Smooth muscle cell (in vitro differentiated cells): ENCODE results near the gene ZNF280C. TPM values are rescaled to one million over a fixed set of nuclear protein-coding genes. Genes with fewer than 3 reads are reported as not detected.

Experiments
- DNase-seq: peaks from one replicate; lab custom pipeline; 2025; ENCODE audit not compliant: unreplicated experiment; lab: John Stamatoyannopoulos, UW
- H2AFZ ChIP-seq: fragments of 200-600 bp; sonication (generic); 2 replicates; pipeline ENCODE4 v1.6.0; 2016; ENCODE audit warnings: antibody characterized with exemption, low read depth, mild to moderate bottlenecking
- H3F3A ChIP-seq: fragments of 200-600 bp; sonication (generic); 2 replicates; pipeline ENCODE4 v1.6.0; 2017; ENCODE audit warnings: antibody characterized with exemption, low read depth
- H3K27ac ChIP-seq: fragments of 200-600 bp; sonication (generic); 2 replicates; pipeline ENCODE4 v1.5.1; 2016; ENCODE audit warnings: low read depth, mild to moderate bottlenecking
- H3K27me3 ChIP-seq: fragments of 200-600 bp; sonication (generic); 2 replicates; pipeline ENCODE4 v1.6.1; 2016; ENCODE audit warnings: low read depth, mild to moderate bottlenecking
- H3K36me3 ChIP-seq: fragments of 200-600 bp; sonication (generic); 2 replicates; pipeline ENCODE4 v1.5.1; 2016; ENCODE audit warnings: low read depth
- H3K4me1 ChIP-seq: fragments of 200-600 bp; sonication (generic); 2 replicates; pipeline ENCODE4 v1.5.1; 2016; ENCODE audit warnings: low read depth
- H3K4me2 ChIP-seq: fragments of 200-600 bp; sonication (generic); 2 replicates; pipeline ENCODE4 v1.6.0; 2016; ENCODE audit warnings: mild to moderate bottlenecking
- H3K4me3 ChIP-seq: fragments of 200-600 bp; sonication (generic); 2 replicates; pipeline ENCODE4 v1.5.1; 2016; ENCODE audit warnings: mild to moderate bottlenecking
- H3K79me2 ChIP-seq: fragments of 200-600 bp; sonication (generic); 2 replicates; pipeline ENCODE4 v1.6.0; 2016; ENCODE audit warnings: low read depth, mild to moderate bottlenecking
- H3K9ac ChIP-seq: fragments of 200-600 bp; sonication (generic); 2 replicates; pipeline ENCODE4 v1.6.0; 2016; ENCODE audit warnings: low read depth
- H3K9me3 ChIP-seq: fragments of 200-600 bp; sonication (generic); replicated peaks from 2 replicates; pipeline ENCODE4 v1.5.1; 2016; ENCODE audit warnings: low read depth
- H4K20me1 ChIP-seq: fragments of 200-600 bp; sonication (generic); 2 replicates; pipeline ENCODE4 v1.6.0; 2016; ENCODE audit warnings: low read depth
- CTCF ChIP-seq: fragments of 200-600 bp; sonication (generic); IDR thresholded peaks from 2 replicates; pipeline ENCODE4 v1.5.1; 2017; ENCODE audit warnings: borderline replicate concordance, mild to moderate bottlenecking, antibody characterized with exemption; ENCODE audit not compliant: insufficient read depth, poor library complexity, severe bottlenecking
- WGBS: methylation state at CpG from one replicate; pipeline ENCODE4 v1.1.7; 2016; ENCODE audit warnings: low lambda C conversion rate; 5-methylcytosine and 5-hydroxymethylcytosine counted together
- polyA plus RNA-seq: library from polyadenylated mRNA; unstranded; fragments of >200 nt; fragmentation: Nextera tagmentation; extraction: Ambion mirVana; gene quantifications from 2 replicates; pipeline ENCODE4 v1.2.1, GENCODE V29; 2016
- total RNA-seq: library from RNA; depleted of rRNA; stranded (reverse); fragments of >200 nt; gene quantifications from 2 replicates; pipeline ENCODE4 v1.2.3, GENCODE V29; 2014

The ZNF280C gene
- total and polyA plus RNA-seq, 2 experiments from 2014 or later = 1.5 to 7.7 TPM

- Histone ChIP-seq H3K4me2 (no peak overlapping the region), H3K36me3 (no peaks in the 10 kb centered on the region), H3K4me3 (no peak overlapping the region), H4K20me1 (no peaks in the 10 kb centered on the region), H3K4me1 (peaks cover 5% of the 10 kb centered on the region), H3K79me2 (no peaks in the 10 kb centered on the region), H3K27ac (no peak overlapping the region), H3K9me3 (no peaks in the 10 kb centered on the region), H3F3A (no peaks in the 10 kb centered on the region), H3K27me3 (no peaks in the 10 kb centered on the region), H2AFZ (no peak overlapping the region), H3K9ac (no peak overlapping the region)
- no peak for TF ChIP-seq CTCF
- DNase-seq = no peak
Observed at GRCh38 chrX:130176354-130176776, 92.3 kb downstream of the ZNF280C start.

- H3F3A ChIP-seq = no peaks in the 10 kb centered on the region
- peak overlapping the region; percentile 99 for H3K27ac ChIP-seq
- 76% methylated on average over 2 of the region's 2 CpGs for WGBS
- no peaks in the 10 kb centered on the region for H3K79me2 ChIP-seq
- peaks cover 5% of the 10 kb centered on the region for H3K4me1 ChIP-seq
- H3K27me3 ChIP-seq = no peaks in the 10 kb centered on the region
- H3K4me2 ChIP-seq = no peak overlapping the region
- H4K20me1 ChIP-seq = no peaks in the 10 kb centered on the region
- H3K9me3 ChIP-seq = no peaks in the 10 kb centered on the region
- TF ChIP-seq CTCF = no peak
- H3K9ac ChIP-seq = no peak overlapping the region
- no peak overlapping the region for H3K4me3 ChIP-seq
- H3K36me3 ChIP-seq = no peaks in the 10 kb centered on the region
- no peak overlapping the region for H2AFZ ChIP-seq
- no peak for DNase-seq
Observed at GRCh38 chrX:130174937-130175336, 93.8 kb downstream of the ZNF280C start.

- H3K9ac ChIP-seq = peak overlapping the region; percentile 90
- no peak overlapping the region for H2AFZ ChIP-seq
- H3F3A ChIP-seq = no peaks in the 10 kb centered on the region
- H3K4me2 ChIP-seq = peak overlapping the region; percentile 85
- H3K4me3 ChIP-seq = no peak overlapping the region
- no peaks in the 10 kb centered on the region for H3K79me2 ChIP-seq
- 40% methylated on average over 10 of the region's 10 CpGs for WGBS
- H4K20me1 ChIP-seq = no peaks in the 10 kb centered on the region
- no peaks in the 10 kb centered on the region for H3K27me3 ChIP-seq
- H3K9me3 ChIP-seq = no peaks in the 10 kb centered on the region
- H3K4me1 ChIP-seq = peaks cover 5% of the 10 kb centered on the region
- peak; percentile 8 for DNase-seq
- H3K27ac ChIP-seq = peak overlapping the region; percentile 99
- H3K36me3 ChIP-seq = no peaks in the 10 kb centered on the region
- no peak for TF ChIP-seq CTCF
Observed at GRCh38 chrX:130174045-130174704, 94.5 kb downstream of the ZNF280C start.
